HepG2 (cell line): ENCODE results near the gene IQCE. TPM values are rescaled to one million over a fixed set of nuclear protein-coding genes. Genes with fewer than 3 reads are reported as not detected.

Experiments
- FOSL1 ChIP-seq: sonication (generic); formaldehyde crosslinking; IDR thresholded peaks from 2 replicates; pipeline ENCODE4 v1.9.0; 2021; ENCODE audit warnings: missing genetic modification reagents, borderline replicate concordance
- FOXM1 ChIP-seq: sonication (generic); formaldehyde crosslinking; IDR thresholded peaks from 2 replicates; pipeline ENCODE4 v1.5.0; 2020; ENCODE audit warnings: missing genetic modification reagents
- JARID2 ChIP-seq: sonication (generic); formaldehyde crosslinking; IDR thresholded peaks from 2 replicates; pipeline ENCODE4 v1.8.1; 2023; ENCODE audit warnings: missing genetic modification reagents, inconsistent platforms; ENCODE audit not compliant: insufficient replicate concordance
- RARG ChIP-seq: sonication (generic); formaldehyde crosslinking; IDR thresholded peaks from 2 replicates; pipeline ENCODE4 v1.4.0; 2020; ENCODE audit warnings: low read depth, mild to moderate bottlenecking, missing genetic modification reagents
- SMARCC2 ChIP-seq: fragments of 450-650 bp; IDR thresholded peaks from 2 replicates; pipeline ENCODE4 v1.6.1; 2017; ENCODE audit warnings: antibody characterized with exemption, mild to moderate bottlenecking
- SMARCE1 ChIP-seq: fragments of 450-650 bp; IDR thresholded peaks from 2 replicates; pipeline ENCODE4 v1.6.1; 2017; ENCODE audit warnings: borderline replicate concordance
- SSRP1 ChIP-seq: IDR thresholded peaks from 2 replicates; pipeline ENCODE4 v1.6.1; 2016; ENCODE audit warnings: control low read depth
- ZMYM4 ChIP-seq: sonication (generic); formaldehyde crosslinking; IDR thresholded peaks from 2 replicates; pipeline ENCODE4 v1.8.1; 2023; ENCODE audit warnings: mild to moderate bottlenecking, missing genetic modification reagents
- ZNF207 ChIP-seq: fragments of 450-650 bp; IDR thresholded peaks from 2 replicates; pipeline ENCODE4 v1.6.1; 2016; ENCODE audit warnings: antibody characterized with exemption, borderline replicate concordance
- ZNF292 ChIP-seq: sonication (generic); formaldehyde crosslinking; IDR thresholded peaks from 2 replicates; pipeline ENCODE4 v1.8.1; 2022; ENCODE audit warnings: mild to moderate bottlenecking, low read depth, missing genetic modification reagents, borderline replicate concordance
- ZNF678 ChIP-seq: sonication (generic); formaldehyde crosslinking; IDR thresholded peaks from 2 replicates; pipeline ENCODE4 v1.4.0; 2020; ENCODE audit warnings: mild to moderate bottlenecking, missing genetic modification reagents
- ZNF720 ChIP-seq: sonication (generic); formaldehyde crosslinking; IDR thresholded peaks from 2 replicates; pipeline ENCODE4 v1.4.0; 2020; ENCODE audit warnings: missing genetic modification reagents
- polyA plus RNA-seq, 8 experiments: library from polyadenylated mRNA; depleted of rRNA in 3 of 8; stranded (reverse) in 7 of 8; unstranded in 1 of 8; fragments of >200 nt; fragmentation: Illumina TruSeq in 4 of 8; extraction: Trizol in 4 of 8; gene quantifications; 2 replicates each; pipeline versions ENCODE4 v1.2.1 to v1.2.3, GENCODE V29; 2011 to 2016; ENCODE audit warnings: low read depth in 4 of 8, missing spikeins in 1 of 8, mixed read lengths in 1 of 8; ENCODE audit not compliant: insufficient read depth in 1 of 8
- total RNA-seq, 5 experiments: library from RNA; depleted of rRNA; stranded (reverse); fragments of >200 nt; fragmentation: Illumina TruSeq; extraction: Trizol; gene quantifications; 2 replicates each; pipeline ENCODE4 v1.2.3, GENCODE V29; 2016; ENCODE audit warnings: low read depth in 1 of 5
- TF ChIP-seq, protein P1 (sequence below): sonication (generic); formaldehyde crosslinking; IDR thresholded peaks from 2 replicates; pipeline ENCODE4 v1.5.0; 2020; ENCODE audit warnings: mild to moderate bottlenecking, missing genetic modification reagents
- TF ChIP-seq, protein P2 (sequence below): sonication (generic); formaldehyde crosslinking; IDR thresholded peaks from 2 replicates; pipeline ENCODE4 v1.4.0; 2020; ENCODE audit warnings: missing genetic modification reagents
- TF ChIP-seq, protein P3 (sequence below): sonication (generic); formaldehyde crosslinking; IDR thresholded peaks from 2 replicates; pipeline ENCODE4 v1.4.0; 2020; ENCODE audit warnings: mild to moderate bottlenecking, missing genetic modification reagents
- TF ChIP-seq, protein P4 (sequence below), 2 experiments: sonication (generic) in 1 of 2; formaldehyde crosslinking in 1 of 2; IDR thresholded peaks; 2 replicates each; pipeline versions ENCODE4 v1.4.0 to v1.6.1; 2018 to 2020; ENCODE audit warnings: missing genetic modification reagents in 2 of 2, borderline replicate concordance in 1 of 2, low read depth in 1 of 2, mild to moderate bottlenecking in 1 of 2, missing biosample characterization in 1 of 2
- TF ChIP-seq, protein P5 (sequence below): IDR thresholded peaks from 2 replicates; pipeline ENCODE4 v1.6.1; 2016; ENCODE audit warnings: mild to moderate bottlenecking, missing biosample characterization, missing genetic modification reagents
- TF ChIP-seq, protein P6 (sequence below): sonication (generic); formaldehyde crosslinking; IDR thresholded peaks from 2 replicates; pipeline ENCODE4 v1.5.1; 2020; ENCODE audit warnings: missing genetic modification reagents, mild to moderate bottlenecking, borderline replicate concordance

Gene IQCE
- total and polyA plus RNA-seq, 2 of the 13 experiments (the other 11 are each of a cell fraction or from before 2014, with no cell fraction given) = 1.5 to 2.5 TPM

DNA sequence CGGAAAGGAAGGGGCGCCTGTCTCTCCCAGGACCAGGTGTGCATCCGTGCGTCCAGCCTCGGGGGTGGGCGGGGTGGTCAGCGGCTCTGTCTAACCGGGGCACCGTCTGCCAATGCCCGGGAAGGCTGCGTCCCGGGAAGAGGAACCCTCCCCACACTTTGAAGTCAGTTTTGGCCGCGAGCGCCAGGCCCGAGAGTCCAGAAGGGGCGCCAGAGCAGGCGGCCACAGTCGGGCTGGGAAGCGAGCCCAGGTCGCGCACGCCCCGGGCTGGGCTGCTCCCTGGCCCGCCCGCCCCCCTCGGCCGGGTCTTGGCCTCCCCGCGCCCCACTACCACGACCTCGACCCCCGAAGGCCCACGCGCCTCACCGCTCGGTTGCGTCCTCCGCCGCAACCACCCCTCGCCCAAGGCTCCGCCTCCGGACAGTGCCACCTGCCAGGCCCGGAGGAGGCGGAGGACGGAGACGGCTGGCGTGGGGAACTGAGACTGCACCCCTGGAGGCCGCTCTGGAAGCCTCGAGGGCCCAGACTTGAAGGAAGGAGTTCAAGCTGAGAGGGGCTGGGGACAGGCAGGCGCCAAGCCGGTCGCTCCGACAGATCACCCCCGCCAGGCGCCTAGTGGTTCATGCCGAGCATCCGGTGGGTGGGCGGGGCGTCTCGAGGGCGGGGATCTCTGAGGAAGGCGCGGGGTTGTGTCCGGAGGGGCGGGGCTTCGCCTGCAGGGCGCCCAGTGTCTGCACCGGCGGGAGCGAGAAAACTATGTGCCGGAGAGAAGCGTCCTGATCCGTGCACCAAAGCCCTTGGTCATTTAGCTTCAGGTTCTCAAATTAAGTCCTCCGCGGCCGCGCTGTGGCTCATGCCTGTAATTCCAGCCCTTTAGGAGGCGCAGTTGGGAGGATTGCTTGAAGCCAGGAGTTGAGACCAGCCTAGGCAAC lies 3.4 kb upstream of the IQCE start, which contains the start of gene BRAT1 (continued):
- TF ChIP-seq, protein P1, sequence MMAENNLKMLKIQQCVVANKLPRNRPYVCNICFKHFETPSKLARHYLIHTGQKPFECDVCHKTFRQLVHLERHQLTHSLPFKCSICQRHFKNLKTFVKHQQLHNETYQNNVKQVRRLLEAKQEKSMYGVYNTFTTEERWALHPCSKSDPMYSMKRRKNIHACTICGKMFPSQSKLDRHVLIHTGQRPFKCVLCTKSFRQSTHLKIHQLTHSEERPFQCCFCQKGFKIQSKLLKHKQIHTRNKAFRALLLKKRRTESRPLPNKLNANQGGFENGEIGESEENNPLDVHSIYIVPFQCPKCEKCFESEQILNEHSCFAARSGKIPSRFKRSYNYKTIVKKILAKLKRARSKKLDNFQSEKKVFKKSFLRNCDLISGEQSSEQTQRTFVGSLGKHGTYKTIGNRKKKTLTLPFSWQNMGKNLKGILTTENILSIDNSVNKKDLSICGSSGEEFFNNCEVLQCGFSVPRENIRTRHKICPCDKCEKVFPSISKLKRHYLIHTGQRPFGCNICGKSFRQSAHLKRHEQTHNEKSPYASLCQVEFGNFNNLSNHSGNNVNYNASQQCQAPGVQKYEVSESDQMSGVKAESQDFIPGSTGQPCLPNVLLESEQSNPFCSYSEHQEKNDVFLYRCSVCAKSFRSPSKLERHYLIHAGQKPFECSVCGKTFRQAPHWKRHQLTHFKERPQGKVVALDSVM (CRISPR knock-in tag) = peak; percentile 65; the same call in 1 of the 2 replicates
- TF ChIP-seq ZNF292 (CRISPR knock-in tag) = peak; percentile 21; the same call in 1 of the 2 replicates
- TF ChIP-seq, protein P2, sequence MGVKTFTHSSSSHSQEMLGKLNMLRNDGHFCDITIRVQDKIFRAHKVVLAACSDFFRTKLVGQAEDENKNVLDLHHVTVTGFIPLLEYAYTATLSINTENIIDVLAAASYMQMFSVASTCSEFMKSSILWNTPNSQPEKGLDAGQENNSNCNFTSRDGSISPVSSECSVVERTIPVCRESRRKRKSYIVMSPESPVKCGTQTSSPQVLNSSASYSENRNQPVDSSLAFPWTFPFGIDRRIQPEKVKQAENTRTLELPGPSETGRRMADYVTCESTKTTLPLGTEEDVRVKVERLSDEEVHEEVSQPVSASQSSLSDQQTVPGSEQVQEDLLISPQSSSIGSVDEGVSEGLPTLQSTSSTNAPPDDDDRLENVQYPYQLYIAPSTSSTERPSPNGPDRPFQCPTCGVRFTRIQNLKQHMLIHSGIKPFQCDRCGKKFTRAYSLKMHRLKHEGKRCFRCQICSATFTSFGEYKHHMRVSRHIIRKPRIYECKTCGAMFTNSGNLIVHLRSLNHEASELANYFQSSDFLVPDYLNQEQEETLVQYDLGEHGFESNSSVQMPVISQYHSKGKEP = no peak
- no peak for TF ChIP-seq ZNF678 (CRISPR knock-in tag)
- no peak for TF ChIP-seq SMARCE1
- TF ChIP-seq FOXM1 (CRISPR knock-in tag) = 0 out of 2 replicates have a peak, but pooled peaks have one; percentile 7
- TF ChIP-seq ZNF207 = no peak
- TF ChIP-seq, protein P3, sequence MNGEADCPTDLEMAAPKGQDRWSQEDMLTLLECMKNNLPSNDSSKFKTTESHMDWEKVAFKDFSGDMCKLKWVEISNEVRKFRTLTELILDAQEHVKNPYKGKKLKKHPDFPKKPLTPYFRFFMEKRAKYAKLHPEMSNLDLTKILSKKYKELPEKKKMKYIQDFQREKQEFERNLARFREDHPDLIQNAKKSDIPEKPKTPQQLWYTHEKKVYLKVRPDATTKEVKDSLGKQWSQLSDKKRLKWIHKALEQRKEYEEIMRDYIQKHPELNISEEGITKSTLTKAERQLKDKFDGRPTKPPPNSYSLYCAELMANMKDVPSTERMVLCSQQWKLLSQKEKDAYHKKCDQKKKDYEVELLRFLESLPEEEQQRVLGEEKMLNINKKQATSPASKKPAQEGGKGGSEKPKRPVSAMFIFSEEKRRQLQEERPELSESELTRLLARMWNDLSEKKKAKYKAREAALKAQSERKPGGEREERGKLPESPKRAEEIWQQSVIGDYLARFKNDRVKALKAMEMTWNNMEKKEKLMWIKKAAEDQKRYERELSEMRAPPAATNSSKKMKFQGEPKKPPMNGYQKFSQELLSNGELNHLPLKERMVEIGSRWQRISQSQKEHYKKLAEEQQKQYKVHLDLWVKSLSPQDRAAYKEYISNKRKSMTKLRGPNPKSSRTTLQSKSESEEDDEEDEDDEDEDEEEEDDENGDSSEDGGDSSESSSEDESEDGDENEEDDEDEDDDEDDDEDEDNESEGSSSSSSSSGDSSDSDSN (CRISPR knock-in tag) = no peak; the same call in 1 of the 2 replicates
- TF ChIP-seq, protein P4, sequence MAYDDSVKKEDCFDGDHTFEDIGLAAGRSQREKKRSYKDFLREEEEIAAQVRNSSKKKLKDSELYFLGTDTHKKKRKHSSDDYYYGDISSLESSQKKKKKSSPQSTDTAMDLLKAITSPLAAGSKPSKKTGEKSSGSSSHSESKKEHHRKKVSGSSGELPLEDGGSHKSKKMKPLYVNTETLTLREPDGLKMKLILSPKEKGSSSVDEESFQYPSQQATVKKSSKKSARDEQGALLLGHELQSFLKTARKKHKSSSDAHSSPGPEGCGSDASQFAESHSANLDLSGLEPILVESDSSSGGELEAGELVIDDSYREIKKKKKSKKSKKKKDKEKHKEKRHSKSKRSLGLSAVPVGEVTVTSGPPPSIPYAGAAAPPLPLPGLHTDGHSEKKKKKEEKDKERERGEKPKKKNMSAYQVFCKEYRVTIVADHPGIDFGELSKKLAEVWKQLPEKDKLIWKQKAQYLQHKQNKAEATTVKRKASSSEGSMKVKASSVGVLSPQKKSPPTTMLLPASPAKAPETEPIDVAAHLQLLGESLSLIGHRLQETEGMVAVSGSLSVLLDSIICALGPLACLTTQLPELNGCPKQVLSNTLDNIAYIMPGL (CRISPR knock-in tag; IDR thresholded peaks at IDR 0.05; ENCODE audit: borderline replicate concordance in 1 of 2, low read depth in 1 of 2) = peak; percentile 76 to 87; a peak in 3 of 4 replicates
- TF ChIP-seq, protein P5, sequence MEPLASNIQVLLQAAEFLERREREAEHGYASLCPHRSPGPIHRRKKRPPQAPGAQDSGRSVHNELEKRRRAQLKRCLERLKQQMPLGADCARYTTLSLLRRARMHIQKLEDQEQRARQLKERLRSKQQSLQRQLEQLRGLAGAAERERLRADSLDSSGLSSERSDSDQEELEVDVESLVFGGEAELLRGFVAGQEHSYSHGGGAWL = 0 out of 2 replicates have a peak, but pooled peaks have one; percentile 65
- TF ChIP-seq SSRP1 = no peak
- TF ChIP-seq, protein P6, sequence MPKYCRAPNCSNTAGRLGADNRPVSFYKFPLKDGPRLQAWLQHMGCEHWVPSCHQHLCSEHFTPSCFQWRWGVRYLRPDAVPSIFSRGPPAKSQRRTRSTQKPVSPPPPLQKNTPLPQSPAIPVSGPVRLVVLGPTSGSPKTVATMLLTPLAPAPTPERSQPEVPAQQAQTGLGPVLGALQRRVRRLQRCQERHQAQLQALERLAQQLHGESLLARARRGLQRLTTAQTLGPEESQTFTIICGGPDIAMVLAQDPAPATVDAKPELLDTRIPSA = no peak
- no peak for TF ChIP-seq ZMYM4 (CRISPR knock-in tag)
- no peak for TF ChIP-seq RARG (CRISPR knock-in tag)
- no peak for TF ChIP-seq FOSL1 (CRISPR knock-in tag)
- TF ChIP-seq JARID2 = no peak
- TF ChIP-seq SMARCC2 = no peak
- no peak for TF ChIP-seq ZNF720 (CRISPR knock-in tag)
